ENCODE measurements around the gene TEAD1.
A peak's percentile ranks its signal among the peaks of the same experiment; 100 is the strongest.

The TEAD1 gene

DNA sequence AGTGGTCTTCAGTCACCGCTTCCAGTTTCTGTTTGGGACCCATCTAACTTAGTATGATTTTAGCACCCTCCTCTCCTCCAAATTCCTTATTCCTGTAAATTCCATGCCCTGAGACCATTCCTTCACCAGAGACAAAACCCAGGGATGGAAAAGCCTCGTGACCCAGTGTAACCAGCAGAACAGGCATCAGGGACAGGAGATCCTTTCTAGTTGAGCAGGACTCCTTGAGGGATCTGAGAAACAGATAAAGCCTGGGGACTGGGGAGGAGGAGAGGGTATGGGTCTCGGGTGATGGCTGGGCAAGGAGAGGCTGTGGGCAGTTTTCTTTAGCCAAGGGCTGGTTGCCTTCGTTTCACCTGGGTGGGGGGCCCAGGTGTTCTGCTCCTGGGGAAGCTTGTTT is 40.9 kb downstream of the TEAD1 start:
- H3K27ac ChIP-seq = no peak overlapping the region
- TF ChIP-seq, protein P1, sequence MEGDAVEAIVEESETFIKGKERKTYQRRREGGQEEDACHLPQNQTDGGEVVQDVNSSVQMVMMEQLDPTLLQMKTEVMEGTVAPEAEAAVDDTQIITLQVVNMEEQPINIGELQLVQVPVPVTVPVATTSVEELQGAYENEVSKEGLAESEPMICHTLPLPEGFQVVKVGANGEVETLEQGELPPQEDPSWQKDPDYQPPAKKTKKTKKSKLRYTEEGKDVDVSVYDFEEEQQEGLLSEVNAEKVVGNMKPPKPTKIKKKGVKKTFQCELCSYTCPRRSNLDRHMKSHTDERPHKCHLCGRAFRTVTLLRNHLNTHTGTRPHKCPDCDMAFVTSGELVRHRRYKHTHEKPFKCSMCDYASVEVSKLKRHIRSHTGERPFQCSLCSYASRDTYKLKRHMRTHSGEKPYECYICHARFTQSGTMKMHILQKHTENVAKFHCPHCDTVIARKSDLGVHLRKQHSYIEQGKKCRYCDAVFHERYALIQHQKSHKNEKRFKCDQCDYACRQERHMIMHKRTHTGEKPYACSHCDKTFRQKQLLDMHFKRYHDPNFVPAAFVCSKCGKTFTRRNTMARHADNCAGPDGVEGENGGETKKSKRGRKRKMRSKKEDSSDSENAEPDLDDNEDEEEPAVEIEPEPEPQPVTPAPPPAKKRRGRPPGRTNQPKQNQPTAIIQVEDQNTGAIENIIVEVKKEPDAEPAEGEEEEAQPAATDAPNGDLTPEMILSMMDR (conservative IDR thresholded peaks at IDR 0.05; ENCODE audit: low read depth) = no peak
- POLR2A ChIA-PET (ENCODE audit: low non-redundant PET) = no interaction called here
- no peak for DNase-seq (ENCODE audit: low spot score)
- CTCF ChIA-PET = no interaction called here

DNA sequence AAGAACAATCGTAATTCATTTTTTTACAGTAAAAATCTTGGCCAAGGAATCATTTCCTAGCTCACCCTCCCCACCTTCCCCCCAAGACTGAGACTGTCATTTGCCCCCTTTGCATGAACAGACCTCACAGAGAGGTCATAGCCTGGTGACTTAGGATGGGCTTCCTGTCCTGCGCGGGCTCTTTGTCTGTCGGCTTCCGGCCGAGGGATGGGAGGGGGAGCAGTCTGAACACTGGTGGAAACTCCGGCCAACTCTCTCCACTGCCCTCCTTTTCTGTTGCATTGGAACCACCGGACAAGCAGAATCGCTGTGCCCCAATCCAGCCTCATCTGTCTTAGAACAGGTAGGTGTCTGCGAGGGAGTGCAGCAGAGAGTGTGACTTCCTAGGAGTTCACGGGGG is 41.7 kb downstream of the TEAD1 start:
- CTCF ChIA-PET = no interaction called here
- POLR2A ChIA-PET (ENCODE audit: low non-redundant PET) = no interaction called here
- DNase-seq (ENCODE audit: low spot score) = no peak
- H3K27ac ChIP-seq = peak overlapping the region; percentile 12; the same call in 1 of the 2 replicates
- TF ChIP-seq, protein P1 (conservative IDR thresholded peaks at IDR 0.05; ENCODE audit: low read depth) = no peak

DNA sequence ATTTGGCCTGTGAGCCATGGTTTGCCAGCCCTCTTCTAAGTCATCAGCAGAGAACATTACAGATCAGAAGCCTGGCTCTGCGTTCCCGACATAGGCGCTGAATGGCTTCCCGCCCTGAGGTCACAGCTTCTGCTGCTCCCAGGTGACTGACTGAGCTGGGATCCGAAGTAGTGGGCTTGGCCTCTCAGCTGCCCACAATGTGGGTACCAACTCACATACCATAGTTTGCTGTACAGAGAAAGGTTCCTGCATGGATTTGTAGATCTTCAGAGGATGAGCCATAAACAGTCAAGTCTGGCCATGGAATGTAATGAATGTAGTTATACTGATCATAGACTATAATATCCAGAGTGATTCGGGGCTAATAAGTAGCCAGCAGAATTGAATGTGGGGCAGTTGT is 42.6 kb downstream of the TEAD1 start:
- DNase-seq (ENCODE audit: low spot score) = no peak
- ChIA-PET CTCF (interaction anchor here (0.7 kb wide), 1 partner anchor 125 kb away, joined by 5 read pairs; no protein-coding TSS in a partner anchor), POLR2A (ENCODE audit: low non-redundant PET) (no interaction called here)
- TF ChIP-seq, protein P1 (conservative IDR thresholded peaks at IDR 0.05; ENCODE audit: low read depth) = no peak
- no peak overlapping the region for H3K27ac ChIP-seq

DNA sequence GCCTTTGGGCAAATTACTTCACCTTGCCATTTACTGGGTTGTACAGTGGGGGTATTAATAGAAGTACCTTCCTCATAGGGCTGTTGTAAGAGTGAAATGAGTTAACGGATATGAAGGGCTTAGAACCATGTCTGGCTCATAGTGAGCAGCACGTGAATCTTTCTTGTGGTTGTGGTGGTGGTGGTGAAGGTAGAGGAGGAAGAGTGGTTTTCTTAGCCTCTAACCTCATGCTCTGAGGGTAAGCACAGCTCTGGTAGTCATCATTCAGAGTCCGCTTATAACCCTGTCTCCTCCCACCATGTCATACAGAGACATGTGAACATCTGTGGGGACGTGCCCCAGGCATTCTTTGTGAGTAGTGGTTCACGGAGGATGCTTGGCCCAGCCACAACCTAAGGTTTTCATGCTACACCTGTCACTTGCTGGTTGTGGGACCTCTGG is 43.6 kb downstream of the TEAD1 start:
- ChIA-PET CTCF (no interaction called here), POLR2A (ENCODE audit: low non-redundant PET) (no interaction called here)
- TF ChIP-seq, protein P1 (conservative IDR thresholded peaks at IDR 0.05; ENCODE audit: low read depth) = no peak
- DNase-seq (ENCODE audit: low spot score) = no peak
- H3K27ac ChIP-seq = no peak overlapping the region

DNA sequence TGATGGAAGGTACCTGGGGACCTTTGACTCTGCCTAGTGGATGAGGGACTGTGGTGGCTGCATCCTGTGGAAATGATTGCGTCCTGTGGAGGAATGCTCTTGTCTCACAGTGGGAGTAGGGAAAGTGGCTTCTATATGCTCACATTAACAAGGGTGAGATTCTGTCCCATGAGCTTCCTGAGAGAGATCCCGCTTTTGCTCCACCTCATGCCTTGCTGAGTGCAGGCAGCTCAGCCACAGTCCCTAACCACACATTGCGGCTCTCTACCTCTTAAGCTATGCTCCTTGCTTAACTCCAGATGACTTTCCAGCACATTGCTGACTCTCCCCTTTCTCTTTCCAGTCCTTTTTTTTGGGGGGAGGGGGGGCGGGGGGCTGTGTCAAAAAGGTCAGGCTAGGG is 45.0 kb downstream of the TEAD1 start:
- CTCF ChIA-PET = no interaction called here
- DNase-seq (ENCODE audit: low spot score) = no peak
- H3K27ac ChIP-seq = no peak overlapping the region
- POLR2A ChIA-PET (ENCODE audit: low non-redundant PET) = no interaction called here
- TF ChIP-seq, protein P1 (conservative IDR thresholded peaks at IDR 0.05; ENCODE audit: low read depth) = no peak

DNA sequence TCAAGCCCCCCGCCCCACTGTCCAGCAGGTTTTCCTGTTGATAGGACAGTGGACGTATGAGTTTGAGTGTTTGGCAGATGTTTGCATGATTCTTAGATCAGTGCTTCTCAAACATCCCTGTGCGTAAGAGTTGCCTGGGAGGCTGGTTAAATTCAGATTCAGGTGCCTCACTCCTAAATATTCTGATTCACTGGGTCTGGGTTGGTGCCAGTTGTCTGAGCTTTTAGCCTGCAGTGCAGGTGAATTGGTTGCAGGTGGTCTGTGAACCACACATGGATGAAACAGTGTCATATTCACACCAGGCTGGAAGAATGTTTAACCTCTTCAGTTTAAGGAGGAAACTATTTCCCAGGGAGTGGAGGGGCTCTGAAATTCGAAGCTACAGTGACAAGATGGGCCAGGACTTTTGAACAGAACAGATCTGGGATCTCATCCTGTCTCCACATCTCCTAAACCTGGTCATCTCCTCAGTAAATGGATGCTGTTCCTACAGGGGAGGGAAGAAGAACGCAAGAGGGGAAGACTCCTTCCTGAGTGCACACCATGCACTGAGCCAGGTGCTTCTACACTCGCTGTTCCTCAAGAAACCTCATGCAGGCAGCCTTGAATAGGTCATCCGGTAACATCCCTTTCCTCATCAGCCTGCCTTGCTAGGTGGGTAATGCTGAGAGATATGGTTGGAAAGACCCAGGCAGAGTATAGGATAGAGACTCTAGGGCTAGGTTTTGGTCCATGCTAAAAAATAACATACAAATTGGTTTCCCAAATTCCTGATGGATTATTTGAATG is 47.8 kb downstream of the TEAD1 start:
- DNase-seq (ENCODE audit: low spot score) = no peak
- ChIA-PET CTCF (interaction anchor here (0.5 kb wide), 1 partner anchor 237 kb away, joined by 3 read pairs; no protein-coding TSS in a partner anchor), POLR2A (ENCODE audit: low non-redundant PET) (no interaction called here)
- H3K27ac ChIP-seq = no peak overlapping the region; the same call in 1 of the 2 replicates
- TF ChIP-seq, protein P1 (conservative IDR thresholded peaks at IDR 0.05; ENCODE audit: low read depth) = no peak

All from RWPE1 (cell line).